Kidney epithelial cell (primary cell): ENCODE measurements around the gene STUM. TPM values are rescaled to one million over a fixed set of nuclear protein-coding genes. Genes with fewer than 3 reads are reported as not detected.
"Not testable (repeated sequence)": the region's sequence is repeated elsewhere in the genome, so short reads cannot be mapped to it uniquely, and the experiment has no call there.

Source experiments
- DNase-seq: peaks from one replicate; pipeline ENCODE4 v3.0.0-alpha.2; 2010; ENCODE audit warnings: low read depth
- H3K27me3 ChIP-seq: 2 replicates; pipeline ENCODE4 v1.6.0; 2011; ENCODE audit warnings: low read length; ENCODE audit not compliant: control insufficient read depth, insufficient read depth
- H3K36me3 ChIP-seq: 2 replicates; pipeline ENCODE4 v1.5.1; 2011; ENCODE audit warnings: low read length; ENCODE audit not compliant: control insufficient read depth, insufficient read depth
- H3K4me3 ChIP-seq: 2 replicates; pipeline ENCODE4 v1.5.1; 2011; ENCODE audit warnings: low read depth, mild to moderate bottlenecking, control low read depth, low read length
- CTCF ChIP-seq: IDR thresholded peaks from 2 replicates; pipeline ENCODE4 v1.5.1; 2011; ENCODE audit warnings: mild to moderate bottlenecking, moderate library complexity, low read length, control low read depth, inconsistent platforms; ENCODE audit not compliant: insufficient read depth, poor library complexity, severe bottlenecking
- total RNA-seq: library from RNA; depleted of rRNA; stranded (reverse); fragments of >200 nt; gene quantifications from 2 replicates; pipeline ENCODE4 v1.2.3, GENCODE V29; 2015

The STUM gene
- total RNA-seq, 1 donor from 2014 or later, result 0.04 TPM

GRCh38 chr1:226638001-226638601 lies 89.5 kb downstream of the STUM start:
- TF ChIP-seq CTCF, result no peak
- Histone ChIP-seq H3K27me3 (no peaks in the 10 kb centered on the region), H3K4me3 (no peak overlapping the region), H3K36me3 (no peaks in the 10 kb centered on the region)
- DNase-seq, result no peak

- TF ChIP-seq CTCF, result no peak
- no peak for DNase-seq
- no peaks in the 10 kb centered on the region for H3K36me3 ChIP-seq
- no peaks in the 10 kb centered on the region for H3K27me3 ChIP-seq
- H3K4me3 ChIP-seq, result no peak overlapping the region
Observed at GRCh38 chr1:226638608-226639007, 90.0 kb downstream of the STUM start.

GRCh38 chr1:226639206-226639605 lies 90.6 kb downstream of the STUM start:
- H3K4me3 ChIP-seq, H3K36me3 ChIP-seq, DNase-seq: not testable (repeated sequence)

GRCh38 chr1:226639631-226640061 lies 91.1 kb downstream of the STUM start:
- no peak for DNase-seq
- H3K27me3 ChIP-seq, result no peaks in the 10 kb centered on the region
- no peak for TF ChIP-seq CTCF
- no peak overlapping the region for H3K4me3 ChIP-seq
- H3K36me3 ChIP-seq, result no peaks in the 10 kb centered on the region

More at GRCh38 chr1:226639206-226639605, 90.6 kb downstream of the STUM start:
- H3K27me3 ChIP-seq, result not testable (repeated sequence)

- no peak for DNase-seq
- H3K4me3 ChIP-seq, result no peak overlapping the region
- no peak for TF ChIP-seq CTCF
- no peaks in the 10 kb centered on the region for H3K27me3 ChIP-seq
- H3K36me3 ChIP-seq, result no peaks in the 10 kb centered on the region
Observed at GRCh38 chr1:226640321-226641136, 92.0 kb downstream of the STUM start.

GRCh38 chr1:226641671-226642231 lies 93.2 kb downstream of the STUM start:
- H3K36me3 ChIP-seq, result no peaks in the 10 kb centered on the region
- DNase-seq, result no peak

More at GRCh38 chr1:226641671-226642231, 93.2 kb downstream of the STUM start:
- Histone ChIP-seq H3K4me3 (no peak overlapping the region), H3K27me3 (no peaks in the 10 kb centered on the region)
- TF ChIP-seq CTCF, result no peak
